ENCODE data around the gene OSBP.

OSBP gene, protein sequence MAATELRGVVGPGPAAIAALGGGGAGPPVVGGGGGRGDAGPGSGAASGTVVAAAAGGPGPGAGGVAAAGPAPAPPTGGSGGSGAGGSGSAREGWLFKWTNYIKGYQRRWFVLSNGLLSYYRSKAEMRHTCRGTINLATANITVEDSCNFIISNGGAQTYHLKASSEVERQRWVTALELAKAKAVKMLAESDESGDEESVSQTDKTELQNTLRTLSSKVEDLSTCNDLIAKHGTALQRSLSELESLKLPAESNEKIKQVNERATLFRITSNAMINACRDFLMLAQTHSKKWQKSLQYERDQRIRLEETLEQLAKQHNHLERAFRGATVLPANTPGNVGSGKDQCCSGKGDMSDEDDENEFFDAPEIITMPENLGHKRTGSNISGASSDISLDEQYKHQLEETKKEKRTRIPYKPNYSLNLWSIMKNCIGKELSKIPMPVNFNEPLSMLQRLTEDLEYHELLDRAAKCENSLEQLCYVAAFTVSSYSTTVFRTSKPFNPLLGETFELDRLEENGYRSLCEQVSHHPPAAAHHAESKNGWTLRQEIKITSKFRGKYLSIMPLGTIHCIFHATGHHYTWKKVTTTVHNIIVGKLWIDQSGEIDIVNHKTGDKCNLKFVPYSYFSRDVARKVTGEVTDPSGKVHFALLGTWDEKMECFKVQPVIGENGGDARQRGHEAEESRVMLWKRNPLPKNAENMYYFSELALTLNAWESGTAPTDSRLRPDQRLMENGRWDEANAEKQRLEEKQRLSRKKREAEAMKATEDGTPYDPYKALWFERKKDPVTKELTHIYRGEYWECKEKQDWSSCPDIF

DNA sequence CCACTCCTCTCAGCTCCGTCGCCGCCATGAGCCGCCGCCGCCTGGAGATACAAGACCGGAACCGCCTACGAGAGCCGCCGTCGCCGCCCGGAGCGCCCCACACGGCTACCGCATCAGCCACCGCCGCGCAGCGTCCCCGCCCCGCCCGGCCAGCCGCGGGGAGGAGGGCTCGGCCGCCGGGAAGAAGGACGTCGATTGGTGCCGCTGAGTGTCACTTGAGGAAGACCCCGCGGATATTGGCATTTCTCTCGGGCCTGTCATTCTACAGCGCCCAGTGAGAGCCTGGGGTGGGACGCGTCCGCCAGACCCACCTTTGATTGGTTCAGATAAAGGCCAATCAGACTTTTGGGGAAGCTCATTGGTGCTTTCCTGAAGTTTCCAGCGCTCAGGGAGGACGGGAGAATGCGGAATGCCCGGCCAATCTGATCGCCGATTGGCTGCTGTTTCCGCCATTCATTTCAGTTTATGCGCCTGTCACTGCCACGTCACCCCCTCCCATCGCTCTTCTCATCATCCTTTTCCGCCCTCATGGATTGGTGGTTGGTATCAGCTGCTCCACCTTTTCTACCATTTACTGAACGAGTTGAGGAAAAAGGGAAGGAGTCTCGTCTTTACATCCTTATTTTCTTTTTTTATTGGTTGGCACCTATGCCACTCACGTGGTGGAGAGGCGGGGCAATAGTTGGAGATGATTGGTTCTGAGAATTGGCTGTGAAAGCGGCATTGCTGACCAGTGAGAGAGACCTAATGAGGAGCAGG is at the start of gene OSBP:
OSBP (minus strand) TSS at position 138 of the 759 bp plus-strand sequence; CDS start at position 28, 110 bp downstream.
- peak; percentile 100 for DNase-seq (ENCODE audit: low spot score)
- TF ChIP-seq, protein P1, sequence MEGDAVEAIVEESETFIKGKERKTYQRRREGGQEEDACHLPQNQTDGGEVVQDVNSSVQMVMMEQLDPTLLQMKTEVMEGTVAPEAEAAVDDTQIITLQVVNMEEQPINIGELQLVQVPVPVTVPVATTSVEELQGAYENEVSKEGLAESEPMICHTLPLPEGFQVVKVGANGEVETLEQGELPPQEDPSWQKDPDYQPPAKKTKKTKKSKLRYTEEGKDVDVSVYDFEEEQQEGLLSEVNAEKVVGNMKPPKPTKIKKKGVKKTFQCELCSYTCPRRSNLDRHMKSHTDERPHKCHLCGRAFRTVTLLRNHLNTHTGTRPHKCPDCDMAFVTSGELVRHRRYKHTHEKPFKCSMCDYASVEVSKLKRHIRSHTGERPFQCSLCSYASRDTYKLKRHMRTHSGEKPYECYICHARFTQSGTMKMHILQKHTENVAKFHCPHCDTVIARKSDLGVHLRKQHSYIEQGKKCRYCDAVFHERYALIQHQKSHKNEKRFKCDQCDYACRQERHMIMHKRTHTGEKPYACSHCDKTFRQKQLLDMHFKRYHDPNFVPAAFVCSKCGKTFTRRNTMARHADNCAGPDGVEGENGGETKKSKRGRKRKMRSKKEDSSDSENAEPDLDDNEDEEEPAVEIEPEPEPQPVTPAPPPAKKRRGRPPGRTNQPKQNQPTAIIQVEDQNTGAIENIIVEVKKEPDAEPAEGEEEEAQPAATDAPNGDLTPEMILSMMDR (IDR thresholded peaks at IDR 0.05): no peak
- Histone ChIP-seq H3K4me3 (peak within 1 kb of the TSS; percentile 77), H3K27ac (peak within 1 kb of the TSS; percentile 86 to 94)

DNA sequence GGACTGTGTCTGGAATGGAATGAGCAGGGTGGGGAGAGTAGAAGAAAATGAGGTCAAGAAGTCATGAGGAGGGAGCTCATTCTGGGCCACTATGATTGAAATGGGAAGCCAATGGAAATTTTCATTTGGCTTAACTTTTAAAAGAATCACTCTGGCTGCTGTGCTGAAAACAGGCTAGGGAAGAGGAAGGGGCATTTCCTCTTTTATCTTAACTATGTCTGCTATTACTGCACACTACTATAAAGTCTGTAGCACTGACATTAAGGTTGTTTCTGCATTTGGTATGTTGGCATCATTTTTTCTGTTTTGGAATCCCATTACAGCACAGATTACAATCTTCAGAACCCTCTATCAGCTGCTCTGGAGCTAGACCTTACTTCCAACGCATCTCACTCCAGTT is 45.0 kb upstream of the OSBP start:
- Histone ChIP-seq H3K4me3 (no peak overlapping the region), H3K27ac (no peak overlapping the region)
- TF ChIP-seq, protein P1 (IDR thresholded peaks at IDR 0.05): no peak
- DNase-seq (ENCODE audit: low spot score): no peak

DNA sequence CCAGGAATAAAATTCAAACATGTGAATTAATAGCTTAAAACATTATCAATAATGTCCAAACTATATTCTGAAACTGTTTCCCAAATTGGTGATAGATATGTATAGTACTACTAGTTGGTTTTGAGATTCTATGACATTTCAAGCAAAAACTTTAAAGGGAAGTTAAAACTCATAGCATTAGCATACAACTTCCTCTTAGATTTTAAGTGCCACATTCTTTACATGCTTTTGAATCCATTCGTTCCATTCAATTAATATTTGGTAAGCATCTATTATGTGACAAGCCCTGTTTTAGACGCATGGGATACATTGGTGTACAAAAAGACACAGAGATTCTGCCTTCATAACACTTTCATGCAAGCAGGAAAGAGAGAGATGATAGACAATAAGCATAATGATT is 44.4 kb upstream of the OSBP start:
- DNase-seq (ENCODE audit: low spot score): no peak
- no peak overlapping the region for H3K4me3 ChIP-seq
- TF ChIP-seq, protein P1 (IDR thresholded peaks at IDR 0.05): no peak
- no peak overlapping the region for H3K27ac ChIP-seq

DNA sequence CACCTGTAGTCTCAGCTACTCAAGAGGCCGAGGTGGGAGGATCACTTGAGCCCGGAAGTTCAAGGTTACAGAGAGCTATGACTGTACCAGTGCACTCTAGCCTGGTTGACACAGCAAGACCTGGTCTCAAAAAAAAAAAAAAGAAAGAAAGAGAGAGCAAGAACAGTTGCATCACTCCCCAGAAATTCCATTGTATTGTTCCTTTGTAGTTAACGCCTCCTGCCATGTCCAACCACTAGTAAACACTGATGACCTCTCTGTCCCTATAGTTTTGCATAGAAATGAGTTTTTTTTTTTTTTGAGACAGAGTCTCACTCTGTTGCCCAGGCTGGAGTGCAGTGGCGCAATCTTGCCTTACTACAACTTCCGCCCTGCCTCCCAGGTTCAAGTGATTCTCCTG is 42.5 kb upstream of the OSBP start:
- no peak overlapping the region for H3K4me3 ChIP-seq
- DNase-seq (ENCODE audit: low spot score): no peak
- TF ChIP-seq, protein P1 (IDR thresholded peaks at IDR 0.05): no peak
- H3K27ac ChIP-seq: no peak overlapping the region

DNA sequence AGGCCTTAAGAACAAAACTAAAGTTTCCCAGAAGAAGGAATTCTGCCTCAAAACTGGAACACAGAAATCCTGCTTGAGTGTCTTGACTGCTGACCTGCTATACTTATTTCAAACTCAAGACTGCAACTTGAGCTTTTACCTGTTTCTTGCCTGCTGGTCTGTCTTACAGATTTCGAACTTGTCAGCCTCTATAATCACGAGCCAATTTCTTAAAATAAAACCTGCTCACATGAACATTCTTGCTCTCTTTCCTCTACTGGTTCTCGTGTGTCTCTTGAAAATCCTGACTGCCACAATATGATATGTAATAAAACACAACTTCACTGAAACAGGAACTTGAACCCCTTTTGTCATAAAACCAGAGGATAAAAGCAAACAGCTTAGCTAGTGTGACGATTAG is 39.3 kb upstream of the OSBP start:
- Histone ChIP-seq H3K4me3 (no peak overlapping the region), H3K27ac (no peak overlapping the region)
- TF ChIP-seq, protein P1 (IDR thresholded peaks at IDR 0.05): no peak
- DNase-seq (ENCODE audit: low spot score): no peak

DNA sequence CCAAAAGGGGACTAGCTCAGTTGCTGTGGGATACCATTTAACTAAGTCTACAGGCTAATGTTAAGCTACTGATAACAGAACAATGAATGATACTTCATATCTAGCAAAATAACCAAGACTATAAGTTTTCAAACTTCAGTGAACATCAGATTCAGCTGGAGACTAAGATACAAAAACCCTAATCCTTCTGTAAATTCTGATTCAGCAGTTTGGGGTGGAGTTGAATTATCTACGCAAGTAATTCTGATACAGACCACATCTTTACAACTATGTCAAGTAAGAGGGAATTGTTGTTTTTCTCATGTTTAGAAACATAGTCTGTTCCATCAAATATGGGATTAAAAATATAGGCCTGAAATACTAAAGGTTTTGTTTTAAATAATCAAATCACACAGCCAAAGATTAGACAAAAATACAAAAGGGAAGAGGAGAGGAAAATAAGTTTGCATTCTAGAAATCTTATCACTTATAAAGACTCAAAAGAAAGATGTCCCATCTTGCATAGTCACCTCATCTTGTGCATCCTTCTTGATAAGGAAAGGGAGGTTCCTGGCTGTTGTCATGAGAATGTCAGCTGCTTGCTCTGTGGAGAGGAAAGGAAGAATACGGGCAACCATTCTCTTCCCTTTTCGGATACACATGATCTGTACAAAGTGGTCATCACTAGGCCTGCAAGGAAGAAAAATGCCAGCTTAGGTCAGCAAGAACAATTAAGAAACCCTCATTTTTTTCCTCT is 31.8 kb upstream of the OSBP start:
- no peak for DNase-seq (ENCODE audit: low spot score)
- Histone ChIP-seq H3K27ac (no peak overlapping the region), H3K4me3 (no peak overlapping the region)
- TF ChIP-seq, protein P1 (IDR thresholded peaks at IDR 0.05): no peak
